Stimulated activated naive CD4-positive, alpha-beta T cell (primary cell): ENCODE results near the gene CIART.
"Not testable (repeated sequence)": the region's sequence is repeated elsewhere in the genome, so short reads cannot be mapped to it uniquely, and the experiment has no call there.

ENCODE experiments used
- DNase-seq, 6 experiments: peaks; one replicate each; lab custom pipeline; 2025; lab: John Stamatoyannopoulos, UW

The CIART gene

GRCh38 chr1:150261367-150261766, 21.0 kb upstream of the CIART start:
- no peak for DNase-seq

GRCh38 chr1:150262388-150263320, 19.7 kb upstream of the CIART start:
- no peak for DNase-seq

GRCh38 chr1:150263549-150263948, 18.8 kb upstream of the CIART start:
- DNase-seq, result no peak

GRCh38 chr1:150267896-150268295, 14.5 kb upstream of the CIART start:
- no peak for DNase-seq

GRCh38 chr1:150268340-150268704, 14.0 kb upstream of the CIART start:
- DNase-seq, result peak; percentile 22 to 71 (median 53)

- peak; percentile 80 to 90 (median 86) for DNase-seq
Measured at GRCh38 chr1:150268705-150269403, 13.5 kb upstream of the CIART start, which contains the start of gene APH1A. APH1A (minus strand) TSS chr1:150269016; CDS start chr1:150268810, 206 bp downstream.

GRCh38 chr1:150269451-150269850, 12.9 kb upstream of the CIART start:
- no peak for DNase-seq

GRCh38 chr1:150271291-150271959, 10.9 kb upstream of the CIART start:
- no peak for DNase-seq

GRCh38 chr1:150273311-150273710, 9.0 kb upstream of the CIART start:
- no peak for DNase-seq

GRCh38 chr1:150280138-150280707, 2.1 kb upstream of the CIART start:
- DNase-seq, result no peak

GRCh38 chr1:150281221-150281757, 1.1 kb upstream of the CIART start:
- DNase-seq, result peak in 5 of 6 experiments; percentile 22 to 73 (median 34)

GRCh38 chr1:150282558-150282958, 204 bp downstream of the CIART start:
- DNase-seq, result peak in 1 of 6 experiments; percentile 5

GRCh38 chr1:150283260-150283659, 906 bp downstream of the CIART start:
- DNase-seq, result no peak

- no peak for DNase-seq
Measured at GRCh38 chr1:150288382-150288781, 6.0 kb downstream of the CIART start.

- DNase-seq, result no peak
Measured at GRCh38 chr1:150288822-150289221, 6.5 kb downstream of the CIART start.

GRCh38 chr1:150293433-150294253, 11.3 kb downstream of the CIART start, which contains the start of gene MRPS21:
MRPS21 (plus strand) TSS chr1:150293861; CDS start chr1:150294367, 506 bp downstream.
- peak; percentile 68 to 87 (median 82) for DNase-seq

- DNase-seq, result no peak
Measured at GRCh38 chr1:150295476-150295875, 13.1 kb downstream of the CIART start.

- no peak for DNase-seq
Measured at GRCh38 chr1:150299716-150300115, 17.4 kb downstream of the CIART start.

GRCh38 chr1:150302338-150302737, 20.0 kb downstream of the CIART start:
- DNase-seq, result no peak

GRCh38 chr1:150302902-150303301, 20.5 kb downstream of the CIART start:
- no peak for DNase-seq

GRCh38 chr1:150308585-150308984, 26.2 kb downstream of the CIART start:
- DNase-seq, result not testable (repeated sequence)
